NCI-H1930 (cell line): Measurements from ENCODE around the gene MRPS31.

Experiments
- DNase-seq, 2 experiments: peaks; one replicate each; lab custom pipeline; 2025; lab: John Stamatoyannopoulos, UW

Gene MRPS31

GRCh38 chr13:40770934-40771618, at the start of gene MRPS31:
TSS of gene MRPS31 (minus strand) at chr13:40771190. CDS start at chr13:40771136, 54 bp downstream.
- peak; percentile 93 for DNase-seq

DNA sequence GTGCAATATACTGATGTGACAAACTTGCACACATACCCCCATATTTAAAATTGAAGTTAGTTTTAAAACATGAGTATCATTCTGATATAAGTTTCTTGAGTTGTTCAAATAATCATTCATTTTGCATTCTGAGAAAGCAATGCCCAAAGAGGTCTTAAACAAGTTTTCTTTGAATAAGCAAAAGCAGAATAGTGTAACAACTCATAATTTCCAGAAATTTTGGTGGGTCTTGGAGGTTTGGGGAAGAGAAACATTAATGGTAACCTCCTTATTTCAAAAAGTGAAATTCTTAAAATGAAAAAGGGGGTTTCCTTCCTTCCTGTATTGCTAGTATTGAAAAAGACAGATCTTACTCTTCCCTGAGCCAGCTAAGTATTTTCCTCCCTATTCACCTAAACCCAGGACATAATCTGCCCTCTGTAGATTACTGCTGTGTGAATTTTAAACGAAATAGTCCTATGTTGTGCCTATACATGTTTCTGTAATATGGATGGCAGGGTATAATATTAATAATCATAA, 48.9 kb upstream of the MRPS31 start:
- no peak for DNase-seq

DNA sequence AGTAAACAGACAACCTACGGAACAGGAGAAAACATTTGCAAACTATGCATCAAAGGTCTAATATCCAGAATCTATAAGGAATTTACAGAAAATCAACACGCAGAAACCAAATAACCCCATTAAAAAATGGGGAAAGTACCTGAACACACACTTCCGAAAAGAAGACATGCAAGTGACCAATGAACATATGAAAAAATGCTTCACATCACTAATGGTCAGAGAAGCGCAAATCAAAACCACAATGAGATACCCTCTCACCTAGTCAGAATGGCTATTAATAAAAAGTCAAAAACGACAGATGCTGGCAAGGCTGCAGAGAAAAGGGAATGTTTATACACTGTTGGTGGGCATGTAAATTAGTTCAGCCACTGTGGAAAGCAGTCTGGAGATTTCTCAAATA, 47.9 kb upstream of the MRPS31 start:
- DNase-seq, result no peak

DNA sequence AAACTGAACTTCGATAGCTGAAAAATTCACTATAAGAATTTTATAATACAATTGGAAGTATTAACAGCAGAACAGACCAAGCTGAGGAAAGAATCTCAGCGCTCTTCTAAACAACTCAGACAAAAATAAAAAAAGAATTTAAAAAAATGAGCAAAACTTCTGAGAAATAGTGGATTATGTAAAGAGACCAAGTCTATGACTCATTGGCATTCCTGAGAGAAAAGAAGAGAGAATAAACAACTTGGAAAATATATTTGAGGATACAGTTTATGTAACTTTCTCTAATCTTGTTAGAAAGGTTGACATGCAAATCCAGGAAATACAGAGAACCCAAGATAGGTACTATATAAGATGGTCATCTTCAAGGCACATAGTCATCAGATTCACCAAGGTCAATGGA, 43.8 kb upstream of the MRPS31 start:
- DNase-seq, result no peak

DNA sequence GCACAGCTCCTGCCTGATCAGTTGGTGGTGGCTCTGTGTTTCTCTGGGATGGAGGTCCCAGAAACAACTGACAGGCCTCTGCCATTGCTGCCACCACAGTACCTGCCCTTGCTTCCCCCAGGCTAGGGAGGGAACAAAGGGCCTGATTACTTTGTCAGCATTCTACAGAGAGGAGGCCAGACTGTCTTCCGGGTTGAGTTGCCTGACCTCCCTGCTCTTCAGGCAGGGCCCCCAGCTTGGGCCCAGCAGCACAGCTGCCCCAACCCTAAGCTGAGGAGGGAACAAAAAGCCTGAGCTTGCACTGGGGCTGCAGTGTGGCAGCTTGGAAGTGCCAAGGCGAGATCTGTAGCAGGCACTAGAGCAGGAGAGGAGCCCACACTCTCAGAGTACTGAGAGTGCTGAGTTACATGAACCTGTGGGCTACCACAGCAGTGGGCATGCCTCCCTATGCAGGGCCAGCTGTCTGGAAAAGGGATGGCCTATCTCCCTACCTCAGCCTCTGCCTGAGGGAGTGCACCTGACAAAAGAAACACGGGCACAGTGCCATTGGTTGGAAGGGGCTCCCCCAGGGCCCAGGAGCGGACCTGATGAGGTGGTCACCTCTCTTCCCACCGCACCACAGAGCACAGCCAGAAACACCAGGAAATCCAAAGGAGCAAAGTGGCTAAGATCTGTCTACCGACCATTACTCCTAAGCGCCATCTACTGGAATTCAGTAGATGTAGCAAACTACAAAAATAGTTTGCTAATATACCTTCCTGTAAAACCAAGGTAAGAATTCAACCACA, 42.9 kb upstream of the MRPS31 start:
- DNase-seq, result no peak

DNA sequence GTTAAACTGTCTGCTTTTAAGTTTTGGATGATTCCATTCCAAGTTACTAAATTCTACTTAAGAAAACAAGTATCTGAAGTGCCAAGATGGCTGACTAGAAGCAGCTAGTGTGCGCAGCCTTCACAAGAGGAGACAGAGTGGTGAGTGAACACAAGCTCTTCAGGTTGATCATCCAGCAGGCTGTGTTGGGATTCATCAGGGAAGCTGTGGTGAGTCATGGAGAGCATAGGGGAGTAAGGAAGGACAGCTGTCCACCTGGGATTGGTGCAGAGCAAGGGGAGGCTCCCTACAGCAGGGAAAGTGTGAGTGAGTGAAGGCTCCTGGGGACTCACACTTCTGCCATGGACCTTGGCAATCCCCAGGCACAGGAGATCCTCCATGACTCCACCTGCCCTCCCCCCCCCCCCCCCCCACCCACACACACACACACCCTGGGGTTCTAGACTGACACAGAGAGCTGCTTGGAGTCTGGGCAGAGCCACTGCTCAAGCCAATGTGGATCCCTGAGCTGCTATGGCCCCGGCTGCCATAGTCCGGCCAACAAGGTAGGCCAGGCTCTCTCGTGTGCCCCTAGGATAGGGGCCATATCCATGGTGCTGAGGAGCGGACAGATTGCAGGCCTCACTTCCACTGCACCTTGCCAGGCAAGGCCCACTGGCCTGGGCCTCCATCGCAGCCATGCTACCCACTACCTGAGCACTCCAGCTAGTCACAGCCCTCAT, 41.9 kb upstream of the MRPS31 start:
- DNase-seq, result no peak

DNA sequence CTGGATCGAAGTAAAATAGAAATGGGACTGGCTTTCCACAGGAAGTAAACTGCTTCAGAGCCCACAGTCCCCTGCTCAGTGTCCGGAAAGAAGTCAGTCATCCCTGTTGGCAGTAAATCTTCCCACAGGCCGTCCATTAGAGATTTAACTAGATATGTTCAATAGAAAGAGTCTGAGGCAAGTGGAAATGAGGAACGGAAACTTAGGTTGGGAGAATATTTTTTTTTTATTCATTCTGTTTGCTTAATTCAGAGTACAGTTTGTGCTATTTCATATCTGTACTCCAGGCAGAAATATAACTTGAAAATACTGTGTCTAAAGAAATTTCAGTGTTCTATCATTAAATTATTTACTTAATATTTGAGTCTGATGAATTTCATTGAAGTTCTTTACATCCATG, 41.1 kb upstream of the MRPS31 start:
- DNase-seq, result no peak

GRCh38 chr13:40809471-40809870, 38.5 kb upstream of the MRPS31 start:
- no peak for DNase-seq

- no peak for DNase-seq
Observed at GRCh38 chr13:40806241-40806640, 35.3 kb upstream of the MRPS31 start.

- no peak for DNase-seq
Observed at GRCh38 chr13:40803316-40803715, 32.3 kb upstream of the MRPS31 start.

DNA sequence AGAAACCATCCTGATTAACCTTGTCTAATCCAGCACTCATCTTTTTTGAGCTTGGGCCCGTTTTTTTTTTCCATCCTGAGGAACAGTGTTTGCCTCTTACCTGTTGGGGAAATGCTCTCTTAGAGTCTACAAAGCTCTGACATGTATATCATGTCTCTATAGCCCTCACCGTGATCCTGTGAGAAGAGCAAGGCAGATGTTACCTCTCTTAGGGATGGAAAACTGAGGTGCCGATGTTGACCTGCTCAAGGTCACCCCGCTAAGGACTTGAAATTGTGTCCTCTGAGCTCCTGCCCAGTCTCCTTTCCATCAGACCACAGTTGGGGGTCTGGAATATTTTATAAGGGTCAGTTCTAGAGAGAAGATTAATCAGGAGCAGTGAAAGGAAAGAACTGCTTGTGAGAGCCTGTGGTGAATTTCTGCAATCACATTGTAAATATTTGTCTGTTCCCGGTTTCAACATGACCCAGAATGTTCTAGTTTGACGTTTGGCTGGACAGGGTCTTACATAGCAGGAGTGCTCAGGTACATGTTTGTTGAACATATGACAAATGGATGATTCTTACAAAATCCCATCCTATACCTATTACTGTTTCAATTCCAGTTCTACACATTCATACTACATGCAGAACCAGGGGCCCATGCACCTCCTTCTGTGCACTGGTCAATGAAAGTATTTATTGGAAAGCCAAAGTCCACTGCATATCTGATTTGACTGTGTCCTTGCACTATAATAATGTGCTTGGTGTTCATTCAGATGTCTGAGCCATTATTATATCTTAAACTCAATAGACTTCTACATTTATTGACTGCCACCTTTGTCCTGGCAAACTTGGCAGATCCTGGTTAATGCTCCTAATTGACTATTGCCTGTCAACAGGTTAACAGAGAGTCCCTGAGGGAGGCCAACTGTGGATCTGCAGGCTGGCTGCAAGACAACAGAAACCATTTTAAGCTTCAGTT, 30.5 kb upstream of the MRPS31 start:
- no peak for DNase-seq

- no peak for DNase-seq
Observed at GRCh38 chr13:40800559-40800958, 29.6 kb upstream of the MRPS31 start.

DNA sequence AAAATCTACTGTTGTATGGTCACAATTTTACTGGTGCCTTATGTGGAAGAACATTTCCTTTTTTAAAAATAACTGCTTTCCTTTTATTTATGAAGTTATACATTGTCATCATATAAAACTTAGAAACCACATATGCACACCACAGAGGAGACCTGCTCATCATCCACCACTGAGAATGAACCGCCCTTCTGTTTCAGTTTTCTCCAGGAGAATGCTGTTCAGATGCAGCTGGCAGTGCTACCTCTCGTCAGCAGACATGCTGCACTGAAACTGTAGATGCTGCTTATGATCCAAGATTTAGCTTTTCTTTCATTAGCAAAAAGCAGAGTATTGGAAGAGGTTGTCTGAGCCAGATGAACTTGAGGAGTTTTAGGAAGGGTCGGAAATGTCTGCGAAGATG, 28.5 kb upstream of the MRPS31 start:
- DNase-seq, result no peak

GRCh38 chr13:40798380-40798779, 27.4 kb upstream of the MRPS31 start:
- DNase-seq, result no peak

- DNase-seq, result no peak
Observed at GRCh38 chr13:40796649-40797048, 25.7 kb upstream of the MRPS31 start.

DNA sequence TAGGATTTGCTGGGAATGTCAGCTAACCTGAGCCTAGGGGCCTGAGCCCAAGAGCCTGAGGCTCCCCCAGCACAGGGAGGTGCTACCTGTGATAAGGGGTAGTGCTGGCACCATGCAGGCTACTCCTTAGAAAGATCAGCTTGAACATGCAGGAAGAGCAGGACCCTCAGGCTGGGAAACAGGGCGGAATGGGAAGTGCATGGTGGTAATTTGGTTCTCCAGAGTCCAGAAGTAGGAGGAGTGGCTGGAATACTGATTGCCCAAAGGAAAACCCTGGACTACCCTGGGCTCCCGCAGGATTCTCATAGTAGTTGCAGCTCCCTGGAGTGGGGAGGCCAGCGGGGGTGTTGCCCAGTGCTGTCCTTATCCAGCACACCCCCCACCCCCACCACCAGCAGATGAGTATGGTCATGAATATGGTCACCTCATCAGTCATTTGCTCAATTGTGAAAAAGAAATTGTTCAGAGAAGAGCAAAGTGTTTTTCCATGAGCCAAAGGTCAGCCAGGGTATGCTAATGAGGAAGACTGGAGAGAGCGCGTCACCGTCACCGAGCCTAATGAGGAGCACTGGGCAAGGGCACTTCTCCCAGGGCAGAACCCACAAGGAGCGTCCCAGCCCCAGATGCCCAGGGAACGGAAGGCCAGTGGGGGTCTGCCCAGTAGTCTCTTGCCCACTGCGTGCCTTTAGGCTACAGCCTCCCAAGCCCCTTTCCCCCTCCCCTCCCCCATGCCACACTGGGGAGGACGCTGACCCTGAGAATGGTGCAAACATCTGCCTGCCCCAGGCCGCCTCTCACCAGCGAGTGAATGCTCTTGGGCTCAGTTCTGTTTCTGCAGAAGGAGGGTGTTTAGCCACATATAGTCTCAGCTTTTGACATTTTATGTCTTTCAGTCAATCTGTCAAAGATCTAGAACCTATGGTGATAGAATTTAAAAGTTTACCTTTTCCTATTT, 23.7 kb upstream of the MRPS31 start:
- no peak for DNase-seq

DNA sequence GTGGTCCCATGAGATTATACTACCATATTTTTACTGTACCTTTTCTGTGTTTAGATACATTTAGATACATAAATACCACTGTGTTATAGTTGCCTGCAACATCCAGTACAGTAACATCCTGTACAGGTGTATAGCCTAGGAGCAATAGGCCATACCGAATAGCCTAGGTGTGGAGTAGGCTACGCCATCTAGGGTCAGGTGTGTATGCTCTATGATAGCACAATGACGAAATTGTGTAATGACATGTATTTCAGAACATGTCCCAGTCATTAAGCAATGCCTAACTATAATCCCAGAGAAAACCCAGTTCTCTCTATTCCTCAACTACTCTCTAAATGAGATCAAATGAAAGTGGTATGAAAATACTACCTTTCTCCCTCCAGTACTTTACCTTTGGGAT, 22.3 kb upstream of the MRPS31 start:
- no peak for DNase-seq

GRCh38 chr13:40792284-40793051, 21.5 kb upstream of the MRPS31 start:
- DNase-seq, result no peak

- DNase-seq, result no peak
Observed at GRCh38 chr13:40790154-40790616, 19.2 kb upstream of the MRPS31 start.
